Measurements from ENCODE around the gene MAML3.
A peak's percentile ranks its signal among the peaks of the same experiment; 100 is the strongest.

MAML3 gene

GRCh38 chr4:140126261-140126660 is 27.7 kb downstream of the MAML3 start:
- no peak for DNase-seq (ENCODE audit: low read depth)

- DNase-seq (ENCODE audit: low read depth) = no peak
Measured at GRCh38 chr4:140125374-140125773, 28.6 kb downstream of the MAML3 start.

- no peak for DNase-seq (ENCODE audit: low read depth)
Measured at GRCh38 chr4:140123666-140124377, 30.2 kb downstream of the MAML3 start.

- DNase-seq (ENCODE audit: low read depth) = no peak
Measured at GRCh38 chr4:140122891-140123290, 31.1 kb downstream of the MAML3 start.

- no peak for DNase-seq (ENCODE audit: low read depth)
Measured at GRCh38 chr4:140121646-140122045, 32.3 kb downstream of the MAML3 start.

GRCh38 chr4:140118931-140119640 is 34.9 kb downstream of the MAML3 start:
- DNase-seq (ENCODE audit: low read depth) = no peak

- no peak for DNase-seq (ENCODE audit: low read depth)
Measured at GRCh38 chr4:140117947-140118346, 36.0 kb downstream of the MAML3 start.

GRCh38 chr4:140116442-140117104 is 37.4 kb downstream of the MAML3 start:
- peak; percentile 57 for DNase-seq (ENCODE audit: low read depth)

GRCh38 chr4:140115140-140115539 is 38.8 kb downstream of the MAML3 start:
- DNase-seq (ENCODE audit: low read depth) = no peak

- no peak for DNase-seq (ENCODE audit: low read depth)
Measured at GRCh38 chr4:140113653-140114052, 40.3 kb downstream of the MAML3 start.

- DNase-seq (ENCODE audit: low read depth) = peak; percentile 52
Measured at GRCh38 chr4:140112576-140112975, 41.4 kb downstream of the MAML3 start.

GRCh38 chr4:140111256-140111655 is 42.7 kb downstream of the MAML3 start:
- DNase-seq (ENCODE audit: low read depth) = no peak

- no peak for DNase-seq (ENCODE audit: low read depth)
Measured at GRCh38 chr4:140110542-140111215, 43.3 kb downstream of the MAML3 start.

GRCh38 chr4:140109737-140110136 is 44.2 kb downstream of the MAML3 start:
- DNase-seq (ENCODE audit: low read depth) = no peak

GRCh38 chr4:140109292-140109691 is 44.7 kb downstream of the MAML3 start:
- no peak for DNase-seq (ENCODE audit: low read depth)

GRCh38 chr4:140108713-140109230 is 45.2 kb downstream of the MAML3 start:
- no peak for DNase-seq (ENCODE audit: low read depth)

GRCh38 chr4:140108243-140108642 is 45.7 kb downstream of the MAML3 start:
- DNase-seq (ENCODE audit: low read depth) = no peak

- DNase-seq (ENCODE audit: low read depth) = no peak
Measured at GRCh38 chr4:140106289-140106844, 47.6 kb downstream of the MAML3 start.

- no peak for DNase-seq (ENCODE audit: low read depth)
Measured at GRCh38 chr4:140105436-140105835, 48.5 kb downstream of the MAML3 start.

GRCh38 chr4:140103676-140104075 is 50.3 kb downstream of the MAML3 start:
- DNase-seq (ENCODE audit: low read depth) = peak; percentile 43

- no peak for DNase-seq (ENCODE audit: low read depth)
Measured at GRCh38 chr4:140102421-140102820, 51.6 kb downstream of the MAML3 start.

- DNase-seq (ENCODE audit: low read depth) = no peak
Measured at GRCh38 chr4:140100771-140101170, 53.2 kb downstream of the MAML3 start.

All from EH (cell line).